ENCODE measurements around the gene CABLES2. TPM values are rescaled to one million over a fixed set of nuclear protein-coding genes. Genes with fewer than 3 reads are reported as not detected.

Gene CABLES2
- total and polyA plus RNA-seq, 9 donors: 2.7 to 7.0 (median 4.7) TPM

DNA sequence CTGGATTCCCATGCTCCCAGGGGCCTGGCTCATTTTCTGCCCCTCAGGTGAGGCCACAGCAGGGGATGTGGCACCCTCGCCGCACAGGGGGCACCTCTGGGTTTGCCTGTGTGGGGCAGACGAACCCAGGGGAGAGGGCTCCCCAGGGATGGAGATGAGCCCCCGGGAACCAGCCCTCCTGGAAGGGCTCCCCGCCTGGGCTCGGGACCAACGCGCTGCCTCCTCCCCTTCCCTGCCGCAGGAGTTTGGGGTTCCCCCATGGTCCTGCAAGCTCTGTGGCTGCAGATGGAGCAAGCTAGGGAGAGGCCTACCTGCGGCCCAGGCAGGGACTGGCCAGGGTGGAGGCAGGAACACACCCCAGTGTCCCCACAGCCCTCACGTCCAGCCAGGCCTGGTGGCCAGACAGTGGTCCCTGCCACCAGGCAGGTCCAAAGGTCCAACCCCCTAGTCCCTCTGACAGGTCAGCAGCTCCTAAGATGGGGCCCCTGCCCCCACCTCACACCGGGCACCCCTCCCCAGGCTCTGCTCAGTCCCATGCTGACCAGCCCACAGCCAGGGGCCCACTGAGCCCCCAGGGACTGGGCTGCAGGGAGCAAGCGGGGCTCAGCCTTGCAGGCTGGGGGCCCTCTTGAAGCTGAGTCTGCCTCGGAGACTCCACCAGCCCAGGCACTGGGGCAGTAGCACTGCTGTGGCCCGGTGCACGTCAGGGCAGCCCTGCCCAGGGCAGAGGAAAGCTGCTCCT is 53.6 kb downstream of the CABLES2 start:
- intact Hi-C loops (cut with DNase I): no loop called here
- Histone ChIP-seq H3K36me3 (no peaks in the 10 kb centered on the region), H3K4me1 (ENCODE audit: insufficient read depth) (peaks cover 17% of the 10 kb centered on the region), H3K27me3 (no peaks in the 10 kb centered on the region), H3K27ac (no peak overlapping the region), H3K9me3 (no peaks in the 10 kb centered on the region), H3K4me3 (no peak overlapping the region)
- WGBS, 3 donors: 79 to 94% (median 88%) methylated on average over 11 to 16 of the region's 16 CpGs
- DNase-seq: peak in 1 of 5 donors; percentile 17
- TF ChIP-seq EP300 (IDR thresholded peaks at IDR 0.05) (no peak), POLR2A (IDR thresholded peaks at IDR 0.05) (no peak)
- TF ChIP-seq, protein P1, sequence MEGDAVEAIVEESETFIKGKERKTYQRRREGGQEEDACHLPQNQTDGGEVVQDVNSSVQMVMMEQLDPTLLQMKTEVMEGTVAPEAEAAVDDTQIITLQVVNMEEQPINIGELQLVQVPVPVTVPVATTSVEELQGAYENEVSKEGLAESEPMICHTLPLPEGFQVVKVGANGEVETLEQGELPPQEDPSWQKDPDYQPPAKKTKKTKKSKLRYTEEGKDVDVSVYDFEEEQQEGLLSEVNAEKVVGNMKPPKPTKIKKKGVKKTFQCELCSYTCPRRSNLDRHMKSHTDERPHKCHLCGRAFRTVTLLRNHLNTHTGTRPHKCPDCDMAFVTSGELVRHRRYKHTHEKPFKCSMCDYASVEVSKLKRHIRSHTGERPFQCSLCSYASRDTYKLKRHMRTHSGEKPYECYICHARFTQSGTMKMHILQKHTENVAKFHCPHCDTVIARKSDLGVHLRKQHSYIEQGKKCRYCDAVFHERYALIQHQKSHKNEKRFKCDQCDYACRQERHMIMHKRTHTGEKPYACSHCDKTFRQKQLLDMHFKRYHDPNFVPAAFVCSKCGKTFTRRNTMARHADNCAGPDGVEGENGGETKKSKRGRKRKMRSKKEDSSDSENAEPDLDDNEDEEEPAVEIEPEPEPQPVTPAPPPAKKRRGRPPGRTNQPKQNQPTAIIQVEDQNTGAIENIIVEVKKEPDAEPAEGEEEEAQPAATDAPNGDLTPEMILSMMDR (IDR thresholded peaks at IDR 0.05): no peak

GRCh38 chr20:62352402-62353288 is 54.4 kb downstream of the CABLES2 start:
- TF ChIP-seq, protein P1 (IDR thresholded peaks at IDR 0.05): no peak
- no peak for TF ChIP-seq EP300 (IDR thresholded peaks at IDR 0.05)
- TF ChIP-seq POLR2A (IDR thresholded peaks at IDR 0.05): no peak
- Histone ChIP-seq H3K4me3 (no peak overlapping the region), H3K36me3 (no peaks in the 10 kb centered on the region), H3K9me3 (no peaks in the 10 kb centered on the region), H3K27ac (no peak overlapping the region), H3K4me1 (ENCODE audit: insufficient read depth) (peaks cover 17% of the 10 kb centered on the region), H3K27me3 (no peaks in the 10 kb centered on the region)
- DNase-seq: peak in 2 of 5 donors; percentile 38 to 42
- intact Hi-C loops (cut with DNase I): no loop called here
- 76 to 84% (median 79%) methylated on average over 41 to 43 of the region's 43 CpGs for WGBS, 3 donors

GRCh38 chr20:62351469-62352401 is 55.4 kb downstream of the CABLES2 start:
- TF ChIP-seq EP300 (IDR thresholded peaks at IDR 0.05) (no peak), POLR2A (IDR thresholded peaks at IDR 0.05) (no peak)
- H3K4me3 ChIP-seq: no peak overlapping the region
- DNase-seq: peak in 2 of 5 donors; percentile 21 to 24
- H3K27me3 ChIP-seq: no peaks in the 10 kb centered on the region
- peaks cover 11% of the 10 kb centered on the region for H3K4me1 ChIP-seq (ENCODE audit: insufficient read depth)
- H3K27ac ChIP-seq: no peak overlapping the region
- WGBS, 3 donors: 88 to 89% (median 89%) methylated on average over 60 of the region's 60 CpGs
- no peaks in the 10 kb centered on the region for H3K9me3 ChIP-seq
- intact Hi-C loops (cut with DNase I): no loop called here
- H3K36me3 ChIP-seq: no peaks in the 10 kb centered on the region

- intact Hi-C loops (cut with DNase I): no loop called here
- TF ChIP-seq POLR2A (IDR thresholded peaks at IDR 0.05) (no peak), EP300 (IDR thresholded peaks at IDR 0.05) (no peak)
- TF ChIP-seq, protein P1 (IDR thresholded peaks at IDR 0.05): no peak
- Histone ChIP-seq H3K27me3 (no peaks in the 10 kb centered on the region), H3K9me3 (no peaks in the 10 kb centered on the region), H3K4me1 (ENCODE audit: insufficient read depth) (peaks cover 5% of the 10 kb centered on the region), H3K36me3 (no peaks in the 10 kb centered on the region), H3K4me3 (no peak overlapping the region), H3K27ac (no peak overlapping the region)
- DNase-seq: peak in 1 of 5 donors; percentile 11
- WGBS, 3 donors: 78 to 84% (median 82%) methylated on average over 21 to 23 of the region's 23 CpGs
Measured at GRCh38 chr20:62350629-62351422, 56.3 kb downstream of the CABLES2 start.
